ENCODE data around the gene LGI1. TPM values are rescaled to one million over a fixed set of nuclear protein-coding genes. Genes with fewer than 3 reads are reported as not detected.

The LGI1 gene
- total RNA-seq, 1 experiment from 2014 or later: not detected

DNA sequence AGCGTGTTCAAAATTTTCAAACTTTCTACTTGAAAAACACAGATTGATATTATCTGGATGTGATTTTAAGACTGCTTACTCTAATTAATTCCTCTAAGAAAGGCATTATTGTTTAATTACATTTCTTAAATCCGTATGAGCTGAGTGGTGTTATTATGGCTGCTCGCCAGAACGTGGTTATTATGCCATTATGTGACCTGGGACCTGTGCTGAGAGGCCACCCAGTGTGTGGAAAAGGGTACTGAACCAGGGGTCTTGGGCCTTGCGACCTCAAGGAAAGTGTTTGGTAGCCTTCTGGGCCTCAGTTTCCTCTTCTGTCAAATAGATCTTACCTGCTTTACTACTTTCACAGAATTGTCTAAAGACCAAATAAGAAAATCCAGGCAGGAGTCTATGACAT, 15.4 kb downstream of the LGI1 start:
- Histone ChIP-seq H3K9me3 (ENCODE audit: control insufficient read depth, insufficient read depth, low read depth, low read length) (no peaks in the 10 kb centered on the region), H3K36me3 (ENCODE audit: control insufficient read depth, insufficient read depth, low read length) (no peaks in the 10 kb centered on the region), H3K27me3 (ENCODE audit: control insufficient read depth, insufficient read depth, low read length) (peaks cover 7% of the 10 kb centered on the region; the same call in 1 of the 2 replicates), H3K27ac (ENCODE audit: low read length) (no peak overlapping the region), H3K4me3 (ENCODE audit: low read depth in 2 of 2, low read length in 2 of 2) (no peak overlapping the region), H3K4me1 (ENCODE audit: control insufficient read depth, insufficient read depth, low read length) (no peaks in the 10 kb centered on the region)
- ATAC-seq (no peak), DNase-seq (ENCODE audit: low read depth, low spot score) (no peak)
- in situ Hi-C loops (cut with HindIII; ENCODE audit: low pct_unique_long_range_greater_than_20kb, low sequenced_read_pairs) (no loop called here), intact Hi-C loops (cut with micrococcal nuclease; ENCODE audit: unreplicated experiment) (no loop called here)
- ChIA-PET POLR2A (no interaction called here), CTCF (no interaction called here)
- TF ChIP-seq, protein P1, sequence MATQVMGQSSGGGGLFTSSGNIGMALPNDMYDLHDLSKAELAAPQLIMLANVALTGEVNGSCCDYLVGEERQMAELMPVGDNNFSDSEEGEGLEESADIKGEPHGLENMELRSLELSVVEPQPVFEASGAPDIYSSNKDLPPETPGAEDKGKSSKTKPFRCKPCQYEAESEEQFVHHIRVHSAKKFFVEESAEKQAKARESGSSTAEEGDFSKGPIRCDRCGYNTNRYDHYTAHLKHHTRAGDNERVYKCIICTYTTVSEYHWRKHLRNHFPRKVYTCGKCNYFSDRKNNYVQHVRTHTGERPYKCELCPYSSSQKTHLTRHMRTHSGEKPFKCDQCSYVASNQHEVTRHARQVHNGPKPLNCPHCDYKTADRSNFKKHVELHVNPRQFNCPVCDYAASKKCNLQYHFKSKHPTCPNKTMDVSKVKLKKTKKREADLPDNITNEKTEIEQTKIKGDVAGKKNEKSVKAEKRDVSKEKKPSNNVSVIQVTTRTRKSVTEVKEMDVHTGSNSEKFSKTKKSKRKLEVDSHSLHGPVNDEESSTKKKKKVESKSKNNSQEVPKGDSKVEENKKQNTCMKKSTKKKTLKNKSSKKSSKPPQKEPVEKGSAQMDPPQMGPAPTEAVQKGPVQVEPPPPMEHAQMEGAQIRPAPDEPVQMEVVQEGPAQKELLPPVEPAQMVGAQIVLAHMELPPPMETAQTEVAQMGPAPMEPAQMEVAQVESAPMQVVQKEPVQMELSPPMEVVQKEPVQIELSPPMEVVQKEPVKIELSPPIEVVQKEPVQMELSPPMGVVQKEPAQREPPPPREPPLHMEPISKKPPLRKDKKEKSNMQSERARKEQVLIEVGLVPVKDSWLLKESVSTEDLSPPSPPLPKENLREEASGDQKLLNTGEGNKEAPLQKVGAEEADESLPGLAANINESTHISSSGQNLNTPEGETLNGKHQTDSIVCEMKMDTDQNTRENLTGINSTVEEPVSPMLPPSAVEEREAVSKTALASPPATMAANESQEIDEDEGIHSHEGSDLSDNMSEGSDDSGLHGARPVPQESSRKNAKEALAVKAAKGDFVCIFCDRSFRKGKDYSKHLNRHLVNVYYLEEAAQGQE (IDR thresholded peaks at IDR 0.05; ENCODE audit: insufficient read depth in 1 of 2, low read depth in 2 of 2, low read length in 1 of 2): no peak
- TF ChIP-seq POLR2AphosphoS5 (IDR thresholded peaks at IDR 0.05; ENCODE audit: low read depth, low read length) (no peak), SIN3A (IDR thresholded peaks at IDR 0.05; ENCODE audit: borderline replicate concordance, insufficient read depth, low read depth, low read length) (no peak), TCF7L2 (IDR thresholded peaks at IDR 0.05; ENCODE audit: low read depth, low read length) (no peak)
- TF ChIP-seq, protein P2, sequence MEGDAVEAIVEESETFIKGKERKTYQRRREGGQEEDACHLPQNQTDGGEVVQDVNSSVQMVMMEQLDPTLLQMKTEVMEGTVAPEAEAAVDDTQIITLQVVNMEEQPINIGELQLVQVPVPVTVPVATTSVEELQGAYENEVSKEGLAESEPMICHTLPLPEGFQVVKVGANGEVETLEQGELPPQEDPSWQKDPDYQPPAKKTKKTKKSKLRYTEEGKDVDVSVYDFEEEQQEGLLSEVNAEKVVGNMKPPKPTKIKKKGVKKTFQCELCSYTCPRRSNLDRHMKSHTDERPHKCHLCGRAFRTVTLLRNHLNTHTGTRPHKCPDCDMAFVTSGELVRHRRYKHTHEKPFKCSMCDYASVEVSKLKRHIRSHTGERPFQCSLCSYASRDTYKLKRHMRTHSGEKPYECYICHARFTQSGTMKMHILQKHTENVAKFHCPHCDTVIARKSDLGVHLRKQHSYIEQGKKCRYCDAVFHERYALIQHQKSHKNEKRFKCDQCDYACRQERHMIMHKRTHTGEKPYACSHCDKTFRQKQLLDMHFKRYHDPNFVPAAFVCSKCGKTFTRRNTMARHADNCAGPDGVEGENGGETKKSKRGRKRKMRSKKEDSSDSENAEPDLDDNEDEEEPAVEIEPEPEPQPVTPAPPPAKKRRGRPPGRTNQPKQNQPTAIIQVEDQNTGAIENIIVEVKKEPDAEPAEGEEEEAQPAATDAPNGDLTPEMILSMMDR (IDR thresholded peaks at IDR 0.05): no peak
- no TSS peak for BruUV-seq (replicated peaks)

DNA sequence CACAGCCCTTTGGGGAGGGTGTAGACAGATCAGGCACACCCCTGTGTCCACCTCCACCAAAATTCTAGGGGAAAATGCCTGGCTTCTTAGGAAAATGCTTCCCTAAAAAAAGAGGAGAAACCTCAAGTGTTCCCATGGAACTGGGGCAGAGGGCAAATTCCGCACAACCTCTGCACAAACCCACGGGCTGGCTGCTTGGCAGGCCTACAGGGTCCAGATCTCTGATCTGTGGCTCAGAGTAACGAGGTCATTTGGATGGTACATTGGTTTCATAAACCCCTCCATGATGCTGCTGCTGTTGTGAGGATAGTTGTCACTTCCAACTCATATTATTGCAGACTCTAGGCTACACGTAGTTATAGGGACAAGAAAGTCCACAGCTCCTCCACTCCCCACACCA, 16.0 kb downstream of the LGI1 start:
- no peak overlapping the region for H3K4me3 ChIP-seq (ENCODE audit: low read depth in 2 of 2, low read length in 2 of 2)
- TF ChIP-seq, protein P1 (IDR thresholded peaks at IDR 0.05; ENCODE audit: insufficient read depth in 1 of 2, low read depth in 2 of 2, low read length in 1 of 2): no peak
- TF ChIP-seq, protein P2 (IDR thresholded peaks at IDR 0.05): no peak
- TF ChIP-seq TCF7L2 (IDR thresholded peaks at IDR 0.05; ENCODE audit: low read depth, low read length) (no peak), POLR2AphosphoS5 (IDR thresholded peaks at IDR 0.05; ENCODE audit: low read depth, low read length) (no peak), SIN3A (IDR thresholded peaks at IDR 0.05; ENCODE audit: borderline replicate concordance, insufficient read depth, low read depth, low read length) (no peak)
- peaks cover 7% of the 10 kb centered on the region; the same call in 1 of the 2 replicates for H3K27me3 ChIP-seq (ENCODE audit: control insufficient read depth, insufficient read depth, low read length)
- in situ Hi-C loops (cut with HindIII; ENCODE audit: low pct_unique_long_range_greater_than_20kb, low sequenced_read_pairs) (no loop called here), intact Hi-C loops (cut with micrococcal nuclease; ENCODE audit: unreplicated experiment) (no loop called here)
- no peaks in the 10 kb centered on the region for H3K4me1 ChIP-seq (ENCODE audit: control insufficient read depth, insufficient read depth, low read length)
- H3K9me3 ChIP-seq (ENCODE audit: control insufficient read depth, insufficient read depth, low read depth, low read length): no peaks in the 10 kb centered on the region
- DNase-seq (ENCODE audit: low read depth, low spot score): no peak
- H3K36me3 ChIP-seq (ENCODE audit: control insufficient read depth, insufficient read depth, low read length): no peaks in the 10 kb centered on the region
- ChIA-PET CTCF (no interaction called here), POLR2A (no interaction called here)
- no TSS peak for BruUV-seq (replicated peaks)
- 0 out of 2 replicates have a peak, but pooled peaks have one; percentile 26 for ATAC-seq
- no peak overlapping the region for H3K27ac ChIP-seq (ENCODE audit: low read length)

Data from Panc1 (cell line).